AG10803 (cell line): ENCODE results near the gene SMG6.
"Not testable (repeated sequence)": the region's sequence is repeated elsewhere in the genome, so short reads cannot be mapped to it uniquely, and the experiment has no call there.

Experiments used
- DNase-seq: peaks from one replicate; pipeline ENCODE4 v3.0.0; 2010; ENCODE audit warnings: low read depth
- H3K4me3 ChIP-seq: 2 replicates; pipeline ENCODE4 v1.5.1; 2011; ENCODE audit warnings: mild to moderate bottlenecking, low read length, control low read depth
- TF ChIP-seq, protein P1 (sequence below): conservative IDR thresholded peaks from 2 replicates; pipeline ENCODE4 v1.5.1; 2011; ENCODE audit warnings: mild to moderate bottlenecking, low read length, control low read depth, inconsistent platforms

SMG6 gene

DNA sequence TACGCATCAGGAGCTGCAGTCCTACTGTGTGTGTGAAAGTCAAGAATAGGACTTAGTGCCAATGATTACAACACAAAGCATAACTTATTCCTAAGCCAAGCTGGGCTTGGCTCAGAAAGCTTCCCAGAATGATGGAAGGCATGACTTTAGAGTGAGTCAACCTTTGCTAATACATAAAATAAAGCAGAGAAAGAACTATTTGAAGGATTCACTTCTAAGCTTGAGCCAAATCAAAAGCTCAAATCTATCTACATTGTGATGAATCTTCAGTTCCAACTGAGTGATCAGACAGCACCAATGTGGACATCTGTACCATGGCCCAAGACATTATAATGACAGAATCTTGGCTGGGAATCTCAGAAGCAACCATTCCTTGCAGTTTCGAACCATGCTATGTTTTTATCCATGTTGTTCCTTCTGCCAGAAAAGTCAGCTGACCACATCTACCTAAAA is 41.4 kb downstream of the SMG6 start:
- no peak overlapping the region for H3K4me3 ChIP-seq
- DNase-seq = peak; percentile 90
- TF ChIP-seq, protein P1, sequence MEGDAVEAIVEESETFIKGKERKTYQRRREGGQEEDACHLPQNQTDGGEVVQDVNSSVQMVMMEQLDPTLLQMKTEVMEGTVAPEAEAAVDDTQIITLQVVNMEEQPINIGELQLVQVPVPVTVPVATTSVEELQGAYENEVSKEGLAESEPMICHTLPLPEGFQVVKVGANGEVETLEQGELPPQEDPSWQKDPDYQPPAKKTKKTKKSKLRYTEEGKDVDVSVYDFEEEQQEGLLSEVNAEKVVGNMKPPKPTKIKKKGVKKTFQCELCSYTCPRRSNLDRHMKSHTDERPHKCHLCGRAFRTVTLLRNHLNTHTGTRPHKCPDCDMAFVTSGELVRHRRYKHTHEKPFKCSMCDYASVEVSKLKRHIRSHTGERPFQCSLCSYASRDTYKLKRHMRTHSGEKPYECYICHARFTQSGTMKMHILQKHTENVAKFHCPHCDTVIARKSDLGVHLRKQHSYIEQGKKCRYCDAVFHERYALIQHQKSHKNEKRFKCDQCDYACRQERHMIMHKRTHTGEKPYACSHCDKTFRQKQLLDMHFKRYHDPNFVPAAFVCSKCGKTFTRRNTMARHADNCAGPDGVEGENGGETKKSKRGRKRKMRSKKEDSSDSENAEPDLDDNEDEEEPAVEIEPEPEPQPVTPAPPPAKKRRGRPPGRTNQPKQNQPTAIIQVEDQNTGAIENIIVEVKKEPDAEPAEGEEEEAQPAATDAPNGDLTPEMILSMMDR = no peak

DNA sequence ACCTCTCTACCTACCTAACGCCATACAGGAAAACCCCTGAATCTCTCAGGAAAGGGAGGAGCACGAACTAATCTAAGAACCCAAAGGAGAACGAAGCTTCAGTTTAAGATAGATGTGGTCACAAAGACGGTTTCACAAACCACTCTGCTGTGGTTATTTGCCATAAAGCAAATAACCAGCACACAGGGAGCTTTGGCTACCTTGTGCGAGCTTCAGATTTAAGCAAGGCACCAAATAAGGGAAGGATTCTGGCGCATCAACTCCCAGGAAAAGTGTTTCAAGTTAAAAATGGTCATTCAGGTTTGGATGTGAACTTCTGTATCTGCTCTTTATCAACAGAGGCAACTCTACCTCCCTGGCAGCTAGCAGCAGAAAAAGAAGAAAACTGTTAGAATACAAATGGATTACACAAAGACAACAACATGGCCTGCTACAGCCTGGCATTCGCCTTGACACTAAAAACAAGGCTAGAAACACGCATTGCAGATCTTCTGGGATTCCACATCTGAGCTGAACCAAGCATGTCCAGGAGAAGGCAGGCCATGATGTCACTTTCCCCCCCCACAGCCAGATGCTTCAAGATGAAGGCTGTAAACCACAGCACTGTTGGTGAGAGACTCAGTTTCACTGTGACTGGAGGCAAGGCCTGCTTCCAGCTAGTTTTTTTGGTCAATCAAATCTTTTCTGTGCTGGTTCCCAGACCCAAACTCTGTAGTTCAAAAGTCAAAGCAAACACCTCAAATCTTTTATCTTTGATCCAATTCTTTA is 43.6 kb downstream of the SMG6 start:
- H3K4me3 ChIP-seq = no peak overlapping the region
- peak; percentile 91 for DNase-seq
- TF ChIP-seq, protein P1 = no peak

DNA sequence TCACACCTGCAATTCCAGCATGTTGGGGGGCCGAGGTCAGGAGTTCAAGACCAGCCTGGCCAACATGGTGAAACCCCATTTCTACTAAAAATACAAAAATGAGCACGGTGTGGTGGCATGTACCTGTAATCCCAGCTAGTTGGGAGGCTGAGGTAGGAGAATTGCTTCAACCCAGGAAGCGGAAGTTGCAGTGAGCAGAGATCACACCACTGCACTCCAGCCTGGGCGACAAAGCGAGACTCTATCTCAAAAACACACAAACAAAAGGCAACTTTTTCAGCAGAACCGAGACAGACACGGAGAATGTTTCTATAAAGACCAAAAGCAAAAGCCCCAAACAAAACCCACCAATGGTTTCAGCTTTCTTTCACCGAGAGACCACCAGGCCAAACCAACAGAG is 44.8 kb downstream of the SMG6 start:
- H3K4me3 ChIP-seq, DNase-seq: not testable (repeated sequence)

DNA sequence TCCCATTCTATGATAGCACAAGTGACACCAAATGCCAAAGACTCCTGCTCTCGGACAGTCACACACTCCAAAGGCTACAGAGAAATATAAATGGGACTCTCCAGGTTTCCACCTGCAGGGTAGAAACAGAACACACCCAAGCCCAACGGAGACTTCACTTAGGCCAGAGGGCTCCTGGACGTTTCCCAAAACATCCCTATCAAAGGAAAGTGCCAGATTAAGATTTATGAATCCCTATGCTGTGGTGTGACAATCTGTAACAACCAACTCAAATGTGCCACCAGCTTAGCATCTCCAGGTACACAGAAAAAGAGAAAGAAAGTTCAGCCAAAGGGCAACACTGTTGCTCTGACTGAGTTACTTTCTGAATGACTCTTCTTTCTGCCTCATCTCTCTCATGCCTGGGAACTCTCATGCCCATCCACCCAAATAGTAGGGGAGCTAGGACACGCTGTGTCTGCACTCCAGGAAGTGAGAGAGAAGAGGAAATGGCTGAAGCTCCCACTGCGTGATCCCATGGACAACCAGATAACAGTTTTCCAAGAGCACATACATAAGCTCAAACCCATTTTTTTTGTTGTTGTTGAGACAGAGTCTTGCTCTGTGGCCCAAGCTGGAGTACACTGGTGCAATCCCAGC is 49.7 kb downstream of the SMG6 start:
- no peak overlapping the region for H3K4me3 ChIP-seq
- DNase-seq = no peak

DNA sequence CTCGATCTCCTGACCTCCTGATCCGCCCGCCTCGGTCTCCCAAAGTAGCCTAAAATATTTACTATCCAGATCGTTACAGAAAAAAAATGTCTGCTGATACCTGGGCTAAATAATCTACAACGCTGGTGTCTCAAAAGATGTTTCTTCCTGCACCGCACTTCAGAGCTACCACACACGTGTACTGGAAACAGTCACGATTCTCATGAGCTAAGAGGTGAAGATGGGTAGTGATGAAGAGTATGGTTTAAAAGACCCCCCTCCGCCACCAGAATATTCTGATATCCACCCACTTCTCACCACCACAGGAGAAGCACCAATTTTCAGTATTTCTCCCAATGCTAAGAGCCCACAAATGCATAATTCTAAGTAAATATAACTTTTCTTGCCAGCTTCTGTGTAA is 50.2 kb downstream of the SMG6 start:
- TF ChIP-seq, protein P1 = no peak
- no peak for DNase-seq
- no peak overlapping the region for H3K4me3 ChIP-seq

More for the DNA sequence above, 49.7 kb downstream of the SMG6 start:
- TF ChIP-seq, protein P1 = no peak

DNA sequence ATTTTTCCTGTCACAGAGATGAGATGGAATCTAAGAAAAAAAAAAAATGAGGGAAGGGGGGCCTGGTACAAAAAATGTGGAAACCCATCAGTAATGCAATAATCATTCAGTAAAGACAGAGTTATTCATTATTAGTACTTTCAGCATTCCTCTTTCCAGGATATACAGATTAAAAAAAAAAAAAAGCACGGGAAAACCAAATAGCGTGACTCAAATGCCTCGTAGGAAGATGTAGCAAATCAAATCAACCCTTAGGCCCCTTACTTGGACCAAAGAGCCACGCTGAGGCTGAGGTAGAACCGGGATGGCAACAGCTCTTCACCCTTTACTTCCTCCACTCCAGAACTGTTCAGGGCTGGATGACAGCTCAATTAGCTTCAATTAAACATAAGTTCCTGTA is 52.5 kb downstream of the SMG6 start:
- TF ChIP-seq, protein P1 = no peak
- DNase-seq = no peak
- H3K4me3 ChIP-seq = no peak overlapping the region

DNA sequence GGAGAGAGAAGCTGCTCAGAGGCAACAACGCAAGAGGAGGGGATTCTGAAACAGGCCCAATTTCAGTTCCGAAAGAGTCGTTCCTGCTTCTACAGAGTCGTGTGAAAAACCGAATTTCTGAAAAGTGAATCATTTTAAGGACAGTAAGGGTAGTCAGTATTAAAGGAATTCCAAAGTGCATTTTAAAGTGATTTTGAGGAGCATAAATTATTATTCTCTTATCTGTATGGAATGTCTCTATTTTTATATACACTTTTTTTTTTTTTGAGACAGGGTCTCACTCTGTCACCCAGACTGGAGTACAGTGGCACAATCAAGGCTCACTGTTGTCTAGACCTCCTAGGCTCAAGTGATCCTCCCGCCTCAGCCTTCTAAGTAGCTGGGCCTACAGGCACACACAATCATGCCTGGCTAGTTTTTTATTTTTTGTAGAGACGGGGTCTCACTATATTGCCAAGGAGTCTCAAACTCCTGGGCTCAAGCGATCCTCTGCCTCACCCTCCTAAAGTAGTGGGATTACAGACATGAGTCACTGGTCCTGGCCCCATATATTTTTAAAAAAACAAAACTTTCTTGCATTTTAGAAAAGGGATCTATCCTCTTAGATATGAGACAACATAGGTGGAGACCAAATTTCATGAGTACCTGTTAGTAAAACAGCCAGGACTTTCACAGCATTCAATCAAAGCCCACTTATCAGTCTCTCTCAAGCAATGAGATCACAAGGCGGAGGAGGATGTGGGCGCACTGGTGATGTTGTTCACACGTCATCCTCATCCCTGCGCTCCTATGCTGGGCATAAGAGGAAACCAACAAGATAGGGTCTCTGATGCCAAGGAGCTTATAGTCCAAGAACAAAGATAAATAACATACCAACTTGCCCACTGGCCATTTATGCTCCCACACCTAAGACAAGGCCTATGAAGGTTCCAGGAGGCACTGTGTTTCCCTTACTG is 53.2 kb downstream of the SMG6 start:
- no peak for DNase-seq
- H3K4me3 ChIP-seq = no peak overlapping the region
- TF ChIP-seq, protein P1 = no peak
